K562 (cell line): ENCODE results near the gene PRCC. TPM values are rescaled to one million over a fixed set of nuclear protein-coding genes. Genes with fewer than 3 reads are reported as not detected.

Experiments used
- CXXC5 ChIP-seq: fragments of 250-450 bp; sonication (Bioruptor Pico); IDR thresholded peaks from 2 replicates; pipeline ENCODE4 v1.8.0; 2022; ENCODE audit warnings: inconsistent platforms, mild to moderate bottlenecking, moderate library complexity
- PURB ChIP-seq: sonication (generic); formaldehyde crosslinking; IDR thresholded peaks from 2 replicates; pipeline ENCODE4 v1.9.0; 2021; ENCODE audit warnings: low read depth, mild to moderate bottlenecking, missing genetic modification reagents
- PYGO2 ChIP-seq: fragments of 450-650 bp; IDR thresholded peaks from 2 replicates; pipeline ENCODE4 v1.6.1; 2016; ENCODE audit warnings: mild to moderate bottlenecking, missing genetic modification characterization, moderate library complexity, missing compliant biosample characterization
- RBBP5 ChIP-seq: fragments of 200-600 bp; sonication (generic); IDR thresholded peaks from 2 replicates; pipeline ENCODE4 v1.6.1; 2012; ENCODE audit warnings: borderline replicate concordance, mild to moderate bottlenecking, low read length, control low read depth, inconsistent platforms; ENCODE audit not compliant: insufficient read depth, poor library complexity, severe bottlenecking
- SMARCC2 ChIP-seq: fragments of 450-650 bp; IDR thresholded peaks from 2 replicates; pipeline ENCODE4 v1.6.1; 2017; ENCODE audit warnings: antibody characterized with exemption, moderate library complexity, mild to moderate bottlenecking, low read depth
- ZBTB8A ChIP-seq: fragments of 450-650 bp; IDR thresholded peaks from 2 replicates; pipeline ENCODE4 v1.6.1; 2018; ENCODE audit warnings: mild to moderate bottlenecking, moderate library complexity; ENCODE audit not compliant: partially characterized antibody
- ZFP36 ChIP-seq: fragments of 150-350 bp; IDR thresholded peaks from 2 replicates; pipeline ENCODE4 v1.6.1; 2018; ENCODE audit warnings: low read length, low read depth; ENCODE audit not compliant: partially characterized antibody
- ZNF695 ChIP-seq: fragments of 450-650 bp; formaldehyde crosslinking; IDR thresholded peaks from 2 replicates; pipeline ENCODE4 v1.4.0; 2020; ENCODE audit warnings: mild to moderate bottlenecking, moderate library complexity
- polyA plus RNA-seq, 8 experiments: library from polyadenylated mRNA; depleted of rRNA in 4 of 8; stranded (reverse) in 5 of 8; unstranded in 3 of 8; fragments of >200 nt; fragmentation: Nextera tagmentation in 2 of 8; fragmentation: Illumina TruSeq in 1 of 8; extraction: Ambion mirVana in 2 of 8; extraction: Trizol in 1 of 8; gene quantifications; 2 replicates each; pipeline versions ENCODE4 v1.2.1 to v1.2.3, GENCODE V29; 2011 to 2014; ENCODE audit warnings: inconsistent platforms in 1 of 8, missing spikeins in 1 of 8
- total RNA-seq, 7 experiments: library from RNA; depleted of rRNA in 6 of 7; stranded (reverse); fragments of >200 nt in 6 of 7; fragmentation: Illumina TruSeq in 2 of 7; extraction: Trizol in 2 of 7; gene quantifications; 2 replicates each; pipeline versions ENCODE4 v1.2.1 to v1.2.3, GENCODE V29; 2011 to 2021; ENCODE audit warnings: low replicate concordance in 1 of 7
- TF ChIP-seq, protein P1 (sequence below): sonication (generic); formaldehyde crosslinking; IDR thresholded peaks from 2 replicates; pipeline ENCODE4 v1.8.1; 2023; ENCODE audit warnings: mild to moderate bottlenecking, missing genetic modification reagents
- TF ChIP-seq, protein P2 (sequence below): fragments of 450-650 bp; formaldehyde crosslinking; conservative IDR thresholded peaks from 2 replicates; pipeline ENCODE4 v1.4.0; 2022; ENCODE audit warnings: mild to moderate bottlenecking, missing genetic modification characterization
- TF ChIP-seq, protein P3 (sequence below): fragments of 250-450 bp; sonication (Bioruptor Pico); IDR thresholded peaks from 2 replicates; pipeline ENCODE4 v1.5.0; 2021; ENCODE audit warnings: mild to moderate bottlenecking, moderate library complexity
- TF ChIP-seq, protein P4 (sequence below): fragments of 250-450 bp; sonication (Bioruptor Pico); IDR thresholded peaks from 2 replicates; pipeline ENCODE4 v1.8.0; 2021; ENCODE audit warnings: borderline replicate concordance, mild to moderate bottlenecking, moderate library complexity; ENCODE audit not compliant: poor library complexity, severe bottlenecking

Gene PRCC
- total and polyA plus RNA-seq, 9 of the 15 experiments (the other 6 are each of a cell fraction or from before 2014, with no cell fraction given), result 23.9 to 201 (median 41.1) TPM

DNA sequence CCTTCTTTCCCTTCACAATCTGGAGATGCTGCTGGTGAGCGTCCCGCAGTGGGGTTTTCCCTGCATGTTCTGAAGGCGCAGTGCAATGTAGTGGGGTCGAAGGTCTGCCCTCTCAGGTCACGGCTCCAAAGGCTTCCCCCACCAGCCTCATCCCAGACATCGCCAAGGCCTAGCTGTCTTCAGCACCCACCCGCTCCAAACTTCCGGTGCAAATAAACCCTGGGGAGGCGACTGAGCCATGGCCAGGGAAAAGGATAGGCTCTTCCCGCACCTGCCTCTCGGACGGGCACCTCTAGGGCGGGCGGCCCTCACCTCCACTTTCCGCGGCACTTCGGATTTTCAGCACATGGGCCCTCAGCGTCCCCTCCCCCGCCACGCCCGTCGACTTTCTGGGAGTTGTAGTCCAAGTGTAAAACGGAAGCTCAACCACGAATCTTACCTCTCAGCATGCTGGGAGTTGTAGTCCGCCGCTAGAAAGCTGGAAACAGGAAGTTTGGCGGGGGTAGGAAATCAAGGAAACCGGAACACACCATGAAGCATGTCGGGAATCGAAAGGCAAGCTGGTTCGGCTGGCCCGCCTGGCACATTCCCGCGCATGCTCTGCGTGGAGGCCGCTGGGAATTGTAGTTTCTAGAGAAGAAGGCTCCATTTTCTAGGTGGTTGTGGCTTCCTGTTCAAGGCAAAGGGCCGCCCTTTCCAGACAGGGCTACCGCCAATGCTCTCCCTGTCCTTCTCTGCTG lies 26.4 kb upstream of the PRCC start, which contains the start of gene MRPL24 (continued):
- TF ChIP-seq, protein P1, sequence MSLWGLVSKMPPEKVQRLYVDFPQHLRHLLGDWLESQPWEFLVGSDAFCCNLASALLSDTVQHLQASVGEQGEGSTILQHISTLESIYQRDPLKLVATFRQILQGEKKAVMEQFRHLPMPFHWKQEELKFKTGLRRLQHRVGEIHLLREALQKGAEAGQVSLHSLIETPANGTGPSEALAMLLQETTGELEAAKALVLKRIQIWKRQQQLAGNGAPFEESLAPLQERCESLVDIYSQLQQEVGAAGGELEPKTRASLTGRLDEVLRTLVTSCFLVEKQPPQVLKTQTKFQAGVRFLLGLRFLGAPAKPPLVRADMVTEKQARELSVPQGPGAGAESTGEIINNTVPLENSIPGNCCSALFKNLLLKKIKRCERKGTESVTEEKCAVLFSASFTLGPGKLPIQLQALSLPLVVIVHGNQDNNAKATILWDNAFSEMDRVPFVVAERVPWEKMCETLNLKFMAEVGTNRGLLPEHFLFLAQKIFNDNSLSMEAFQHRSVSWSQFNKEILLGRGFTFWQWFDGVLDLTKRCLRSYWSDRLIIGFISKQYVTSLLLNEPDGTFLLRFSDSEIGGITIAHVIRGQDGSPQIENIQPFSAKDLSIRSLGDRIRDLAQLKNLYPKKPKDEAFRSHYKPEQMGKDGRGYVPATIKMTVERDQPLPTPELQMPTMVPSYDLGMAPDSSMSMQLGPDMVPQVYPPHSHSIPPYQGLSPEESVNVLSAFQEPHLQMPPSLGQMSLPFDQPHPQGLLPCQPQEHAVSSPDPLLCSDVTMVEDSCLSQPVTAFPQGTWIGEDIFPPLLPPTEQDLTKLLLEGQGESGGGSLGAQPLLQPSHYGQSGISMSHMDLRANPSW, result no peak
- no peak for TF ChIP-seq ZBTB8A
- TF ChIP-seq ZNF695 (CRISPR knock-in tag), result no peak
- TF ChIP-seq PYGO2, result 0 out of 2 replicates have a peak, but pooled peaks have one; percentile 39
- peak; percentile 40 for TF ChIP-seq ZFP36
- TF ChIP-seq, protein P2, sequence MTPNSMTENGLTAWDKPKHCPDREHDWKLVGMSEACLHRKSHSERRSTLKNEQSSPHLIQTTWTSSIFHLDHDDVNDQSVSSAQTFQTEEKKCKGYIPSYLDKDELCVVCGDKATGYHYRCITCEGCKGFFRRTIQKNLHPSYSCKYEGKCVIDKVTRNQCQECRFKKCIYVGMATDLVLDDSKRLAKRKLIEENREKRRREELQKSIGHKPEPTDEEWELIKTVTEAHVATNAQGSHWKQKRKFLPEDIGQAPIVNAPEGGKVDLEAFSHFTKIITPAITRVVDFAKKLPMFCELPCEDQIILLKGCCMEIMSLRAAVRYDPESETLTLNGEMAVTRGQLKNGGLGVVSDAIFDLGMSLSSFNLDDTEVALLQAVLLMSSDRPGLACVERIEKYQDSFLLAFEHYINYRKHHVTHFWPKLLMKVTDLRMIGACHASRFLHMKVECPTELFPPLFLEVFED (CRISPR knock-in tag), result peak; percentile 48; the same call in 1 of the 2 replicates
- TF ChIP-seq SMARCC2, result no peak
- TF ChIP-seq CXXC5 (CRISPR knock-in tag), result peak; percentile 89
- TF ChIP-seq, protein P3, sequence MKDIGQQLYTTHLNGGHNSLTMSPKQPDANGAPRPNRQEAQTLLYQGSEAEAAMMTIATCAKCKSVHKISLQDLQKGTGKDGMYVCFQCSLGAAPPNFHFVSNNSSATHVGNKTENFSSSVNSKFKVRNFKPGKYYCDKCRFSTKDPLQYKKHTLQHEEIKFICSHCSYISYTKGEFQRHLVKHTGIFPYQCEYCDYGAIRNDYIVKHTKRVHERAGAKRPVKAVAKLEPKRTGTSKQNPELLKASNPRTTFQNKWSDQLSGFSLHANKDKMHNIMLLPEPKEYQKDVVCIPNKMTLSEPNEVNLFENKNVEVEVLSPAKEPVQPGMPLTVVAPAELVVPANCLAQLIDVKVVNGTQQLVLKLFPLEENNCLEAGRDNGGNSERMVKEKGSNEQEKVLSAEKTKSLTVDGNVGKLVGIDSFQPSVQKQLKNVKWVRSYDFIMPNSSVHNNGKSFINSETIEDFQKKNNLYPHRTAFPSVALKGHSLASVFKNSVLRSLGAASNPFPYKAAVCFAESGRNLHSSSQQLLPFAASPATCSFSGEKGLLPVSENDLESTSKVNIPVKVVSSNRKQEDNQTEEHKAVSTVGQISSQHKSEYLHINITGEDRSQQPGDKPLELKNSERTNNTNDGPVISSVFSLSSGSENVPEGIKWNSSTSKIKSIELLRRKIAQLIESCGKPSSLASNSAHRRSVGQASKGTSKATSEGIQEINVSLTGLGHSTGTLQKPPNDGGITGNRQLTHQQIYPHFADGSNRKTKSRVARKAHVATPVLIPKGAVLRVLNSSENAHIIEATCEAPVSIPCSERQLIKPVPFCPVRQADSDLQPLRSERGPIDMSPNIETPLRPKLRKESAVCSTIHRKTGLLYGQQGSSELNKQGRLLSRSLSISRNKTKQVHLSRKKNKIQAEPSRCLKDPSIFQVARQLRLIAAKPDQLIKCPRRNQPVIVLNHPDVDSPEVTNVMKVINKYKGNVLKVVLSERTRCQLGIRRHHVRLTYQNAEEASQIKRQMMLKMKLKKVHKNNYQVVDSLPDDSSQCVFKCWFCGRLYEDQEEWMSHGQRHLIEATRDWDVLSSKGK (CRISPR knock-in tag), result no peak
- TF ChIP-seq, protein P4, sequence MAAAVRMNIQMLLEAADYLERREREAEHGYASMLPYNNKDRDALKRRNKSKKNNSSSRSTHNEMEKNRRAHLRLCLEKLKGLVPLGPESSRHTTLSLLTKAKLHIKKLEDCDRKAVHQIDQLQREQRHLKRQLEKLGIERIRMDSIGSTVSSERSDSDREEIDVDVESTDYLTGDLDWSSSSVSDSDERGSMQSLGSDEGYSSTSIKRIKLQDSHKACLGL, result peak; percentile 79
- peak; percentile 31 for TF ChIP-seq RBBP5
- TF ChIP-seq PURB, result no peak
